Measurements from ENCODE around the gene TWIST1. TPM values are rescaled to one million over a fixed set of nuclear protein-coding genes. Genes with fewer than 3 reads are reported as not detected.

Gene TWIST1
- total and polyA plus RNA-seq, 8 donors, result 0.09 to 2.2 (median 0.49) TPM; not detected in 2

DNA sequence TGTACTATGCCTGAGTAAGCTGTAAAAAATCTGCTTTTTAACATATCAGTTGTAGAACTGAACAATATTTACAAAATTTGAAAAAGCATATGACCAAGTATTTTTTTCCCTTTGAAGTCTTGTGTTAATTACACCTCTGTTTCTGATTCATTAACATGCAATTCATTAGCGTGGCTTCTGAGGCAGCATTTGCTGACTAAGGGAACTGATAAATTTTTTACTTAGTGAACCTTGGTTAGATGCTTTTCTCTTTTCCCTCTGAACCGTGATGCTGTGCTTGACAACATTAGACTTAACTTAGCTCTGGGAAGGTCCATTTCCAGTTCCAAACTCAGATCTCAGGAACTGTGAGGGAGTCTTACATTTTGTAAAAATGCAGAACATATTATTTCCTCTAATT is 28.1 kb downstream of the TWIST1 start:
- WGBS, 2 donors, result 35 to 42% methylated on average over 2 of the region's 2 CpGs
- H3K27me3 ChIP-seq, result no peaks in the 10 kb centered on the region

GRCh38 chr7:19080093-19080492 is 37.3 kb downstream of the TWIST1 start:
- Histone ChIP-seq H3K36me3 (no peaks in the 10 kb centered on the region), H3K27me3 (no peaks in the 10 kb centered on the region), H3K27ac (no peak overlapping the region), H3K4me3 (no peak overlapping the region), H3K4me1 (no peaks in the 10 kb centered on the region), H3K9me3 (no peaks in the 10 kb centered on the region)
- WGBS, 2 donors, result 16 to 53% methylated on average over 1 of the region's 1 CpG
- TF ChIP-seq, protein P1, sequence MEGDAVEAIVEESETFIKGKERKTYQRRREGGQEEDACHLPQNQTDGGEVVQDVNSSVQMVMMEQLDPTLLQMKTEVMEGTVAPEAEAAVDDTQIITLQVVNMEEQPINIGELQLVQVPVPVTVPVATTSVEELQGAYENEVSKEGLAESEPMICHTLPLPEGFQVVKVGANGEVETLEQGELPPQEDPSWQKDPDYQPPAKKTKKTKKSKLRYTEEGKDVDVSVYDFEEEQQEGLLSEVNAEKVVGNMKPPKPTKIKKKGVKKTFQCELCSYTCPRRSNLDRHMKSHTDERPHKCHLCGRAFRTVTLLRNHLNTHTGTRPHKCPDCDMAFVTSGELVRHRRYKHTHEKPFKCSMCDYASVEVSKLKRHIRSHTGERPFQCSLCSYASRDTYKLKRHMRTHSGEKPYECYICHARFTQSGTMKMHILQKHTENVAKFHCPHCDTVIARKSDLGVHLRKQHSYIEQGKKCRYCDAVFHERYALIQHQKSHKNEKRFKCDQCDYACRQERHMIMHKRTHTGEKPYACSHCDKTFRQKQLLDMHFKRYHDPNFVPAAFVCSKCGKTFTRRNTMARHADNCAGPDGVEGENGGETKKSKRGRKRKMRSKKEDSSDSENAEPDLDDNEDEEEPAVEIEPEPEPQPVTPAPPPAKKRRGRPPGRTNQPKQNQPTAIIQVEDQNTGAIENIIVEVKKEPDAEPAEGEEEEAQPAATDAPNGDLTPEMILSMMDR (IDR thresholded peaks at IDR 0.05), result no peak
- FAIRE-seq, result no peak
- intact Hi-C loops (cut with DNase I), result no loop called here
- DNase-seq, result no peak
- ATAC-seq, result no peak

More for the DNA sequence above, 28.1 kb downstream of the TWIST1 start:
- H3K27ac ChIP-seq, result no peak overlapping the region
- no peaks in the 10 kb centered on the region for H3K36me3 ChIP-seq
- TF ChIP-seq, protein P1 (IDR thresholded peaks at IDR 0.05), result no peak
- no peak for DNase-seq
- H3K9me3 ChIP-seq, result no peaks in the 10 kb centered on the region
- no peak overlapping the region for H3K4me3 ChIP-seq
- intact Hi-C loops (cut with DNase I), result no loop called here
- H3K4me1 ChIP-seq, result no peaks in the 10 kb centered on the region
- no peak for ATAC-seq
- no peak for FAIRE-seq

DNA sequence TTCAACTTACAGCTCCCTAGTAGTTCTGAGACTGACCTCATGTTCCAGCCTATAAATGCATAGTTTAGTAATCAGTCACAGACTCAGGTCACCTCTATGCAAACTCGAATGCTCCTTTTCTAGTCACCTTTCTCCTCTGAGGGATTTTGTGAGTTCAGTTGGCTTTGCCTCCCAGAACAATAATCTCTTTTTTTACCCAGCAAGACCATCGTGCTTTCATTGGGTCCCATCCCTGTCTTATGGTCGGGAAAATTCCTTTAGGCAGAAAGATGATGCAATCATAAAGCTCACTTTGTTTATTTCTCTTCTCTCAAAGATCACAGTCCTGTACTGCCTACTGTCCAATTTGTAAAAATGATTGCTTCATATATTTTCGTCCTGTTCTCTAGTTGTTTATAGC is 38.4 kb downstream of the TWIST1 start:
- Histone ChIP-seq H3K27me3 (no peaks in the 10 kb centered on the region), H3K9me3 (no peaks in the 10 kb centered on the region), H3K4me1 (no peaks in the 10 kb centered on the region), H3K4me3 (no peak overlapping the region), H3K27ac (no peak overlapping the region), H3K36me3 (no peaks in the 10 kb centered on the region)
- intact Hi-C loops (cut with DNase I), result no loop called here
- ATAC-seq (no peak), FAIRE-seq (no peak), DNase-seq (no peak)
- WGBS, 2 donors, result 35 to 45% methylated on average over 4 of the region's 4 CpGs
- TF ChIP-seq, protein P1 (IDR thresholded peaks at IDR 0.05), result no peak

DNA sequence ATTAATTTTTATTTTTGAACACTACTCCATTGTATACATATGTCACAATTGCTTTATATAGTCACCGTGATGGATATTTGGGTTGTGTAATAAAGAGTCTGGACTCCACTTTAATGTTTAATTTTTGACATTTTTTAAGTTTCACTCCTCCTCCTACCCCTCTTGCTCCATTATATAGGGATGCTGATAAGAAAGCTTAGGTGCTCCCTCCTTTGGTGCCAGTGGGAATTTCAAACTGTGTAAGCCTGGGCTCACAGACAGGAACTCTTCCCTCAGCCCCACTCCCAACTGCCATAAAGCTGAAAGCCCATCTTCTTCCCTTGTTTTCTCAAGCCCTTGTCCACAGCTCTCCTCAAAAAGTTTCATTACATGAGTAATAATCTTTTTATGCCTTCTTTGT is 47.6 kb downstream of the TWIST1 start:
- no peak overlapping the region for H3K4me3 ChIP-seq
- TF ChIP-seq, protein P1 (IDR thresholded peaks at IDR 0.05), result no peak
- no peaks in the 10 kb centered on the region for H3K36me3 ChIP-seq
- no peak overlapping the region for H3K27ac ChIP-seq
- intact Hi-C loops (cut with DNase I), result no loop called here
- ATAC-seq (no peak), FAIRE-seq (no peak), DNase-seq (no peak)
- no peaks in the 10 kb centered on the region for H3K4me1 ChIP-seq
- H3K9me3 ChIP-seq, result no peaks in the 10 kb centered on the region
- H3K27me3 ChIP-seq, result no peaks in the 10 kb centered on the region
- WGBS, 2 donors, result 45 to 50% methylated on average over 1 of the region's 1 CpG

DNA sequence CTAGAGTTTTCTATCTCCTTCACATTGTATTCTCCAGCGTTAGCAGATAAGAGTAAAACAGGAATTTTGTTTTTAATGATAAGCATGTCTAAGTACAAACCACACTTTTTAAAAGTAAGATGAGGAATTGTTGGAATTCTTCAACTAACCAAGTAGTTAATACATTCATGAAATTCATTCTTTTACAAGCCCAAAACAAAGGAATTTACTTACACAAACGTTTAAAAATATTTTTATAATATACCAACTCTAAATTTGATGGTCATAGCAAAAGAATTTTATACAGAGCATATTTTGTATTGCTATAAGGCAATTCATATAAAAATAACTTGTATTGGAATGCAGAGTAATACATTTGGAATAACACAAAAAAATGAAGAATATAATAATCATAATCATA is 51.3 kb downstream of the TWIST1 start:
- intact Hi-C loops (cut with DNase I), result no loop called here
- Histone ChIP-seq H3K4me1 (no peaks in the 10 kb centered on the region), H3K9me3 (no peaks in the 10 kb centered on the region), H3K4me3 (no peak overlapping the region), H3K36me3 (no peaks in the 10 kb centered on the region), H3K27ac (no peak overlapping the region), H3K27me3 (no peaks in the 10 kb centered on the region)
- 6 to 18% methylated on average over 2 of the region's 2 CpGs for WGBS, 2 donors
- FAIRE-seq, result peak; percentile 49
- TF ChIP-seq, protein P1 (IDR thresholded peaks at IDR 0.05), result no peak
- ATAC-seq, result no peak
- no peak for DNase-seq

Other genes starting within 250 kb of the TWIST1 start
- gene FERD3L, start 27.8 kb upstream of the TWIST1 start, total RNA-seq, result not detected
- not detected for gene FERD3L, start 27.8 kb upstream of the TWIST1 start, polyA plus RNA-seq

Data from pancreas (tissue), 10 donors.